ENCODE data around the gene RPL38.
"Not testable (repeated sequence)": the region's sequence is repeated elsewhere in the genome, so short reads cannot be mapped to it uniquely, and the experiment has no call there.

RPL38 gene

GRCh38 chr17:74170924-74171323, 32.6 kb upstream of the RPL38 start:
- Histone ChIP-seq H3K4me1 (ENCODE audit: insufficient read depth, low read length) (no peaks in the 10 kb centered on the region), H3K36me3 (ENCODE audit: insufficient read depth, low read length) (no peaks in the 10 kb centered on the region), H3K4me3 (ENCODE audit: low read length) (no peak overlapping the region), H2AFZ (ENCODE audit: low read depth, low read length) (no peak overlapping the region), H3K9me3 (ENCODE audit: low read length) (no peaks in the 10 kb centered on the region), H3K27me3 (ENCODE audit: insufficient read depth, low read length) (peaks cover 3% of the 10 kb centered on the region)

- no peaks in the 10 kb centered on the region for H3K4me1 ChIP-seq (ENCODE audit: insufficient read depth, low read length)
- no peaks in the 10 kb centered on the region for H3K9me3 ChIP-seq (ENCODE audit: low read length)
- no peak overlapping the region for H2AFZ ChIP-seq (ENCODE audit: low read depth, low read length)
- H3K27me3 ChIP-seq (ENCODE audit: insufficient read depth, low read length), result peaks cover 4% of the 10 kb centered on the region
- no peak overlapping the region for H3K4me3 ChIP-seq (ENCODE audit: low read length)
- H3K36me3 ChIP-seq (ENCODE audit: insufficient read depth, low read length), result no peaks in the 10 kb centered on the region
Measured at GRCh38 chr17:74172700-74173099, 30.8 kb upstream of the RPL38 start.

GRCh38 chr17:74176546-74177001, 26.9 kb upstream of the RPL38 start:
- Histone ChIP-seq H3K27me3 (ENCODE audit: insufficient read depth, low read length) (peaks cover 30% of the 10 kb centered on the region), H2AFZ (ENCODE audit: low read depth, low read length) (no peak overlapping the region), H3K36me3 (ENCODE audit: insufficient read depth, low read length) (no peaks in the 10 kb centered on the region), H3K9me3 (ENCODE audit: low read length) (peaks cover 2% of the 10 kb centered on the region), H3K4me3 (ENCODE audit: low read length) (no peak overlapping the region), H3K4me1 (ENCODE audit: insufficient read depth, low read length) (peaks cover 5% of the 10 kb centered on the region)

GRCh38 chr17:74177018-74177450, 26.4 kb upstream of the RPL38 start:
- no peak overlapping the region for H2AFZ ChIP-seq (ENCODE audit: low read depth, low read length)
- H3K27me3 ChIP-seq (ENCODE audit: insufficient read depth, low read length), result peaks cover 30% of the 10 kb centered on the region
- peaks cover 5% of the 10 kb centered on the region for H3K4me1 ChIP-seq (ENCODE audit: insufficient read depth, low read length)
- H3K36me3 ChIP-seq (ENCODE audit: insufficient read depth, low read length), result no peaks in the 10 kb centered on the region
- H3K9me3 ChIP-seq (ENCODE audit: low read length), result peaks cover 2% of the 10 kb centered on the region
- no peak overlapping the region for H3K4me3 ChIP-seq (ENCODE audit: low read length)

GRCh38 chr17:74179576-74179975, 23.9 kb upstream of the RPL38 start:
- Histone ChIP-seq H3K4me1 (ENCODE audit: insufficient read depth, low read length) (peaks cover 5% of the 10 kb centered on the region), H2AFZ (ENCODE audit: low read depth, low read length) (no peak overlapping the region), H3K4me3 (ENCODE audit: low read length) (no peak overlapping the region), H3K9me3 (ENCODE audit: low read length) (peaks cover 2% of the 10 kb centered on the region), H3K36me3 (ENCODE audit: insufficient read depth, low read length) (no peaks in the 10 kb centered on the region), H3K27me3 (ENCODE audit: insufficient read depth, low read length) (peaks cover 28% of the 10 kb centered on the region)

- Histone ChIP-seq H2AFZ (ENCODE audit: low read depth, low read length) (peak overlapping the region; percentile 38), H3K36me3 (ENCODE audit: insufficient read depth, low read length) (no peaks in the 10 kb centered on the region), H3K4me3 (ENCODE audit: low read length) (no peak overlapping the region), H3K27me3 (ENCODE audit: insufficient read depth, low read length) (peaks cover 28% of the 10 kb centered on the region), H3K4me1 (ENCODE audit: insufficient read depth, low read length) (peaks cover 5% of the 10 kb centered on the region), H3K9me3 (ENCODE audit: low read length) (peaks cover 2% of the 10 kb centered on the region)
Measured at GRCh38 chr17:74180336-74180735, 23.1 kb upstream of the RPL38 start.

- H3K4me3 ChIP-seq (ENCODE audit: low read length), result no peak overlapping the region
- H3K36me3 ChIP-seq (ENCODE audit: insufficient read depth, low read length), result no peaks in the 10 kb centered on the region
- peaks cover 2% of the 10 kb centered on the region for H3K9me3 ChIP-seq (ENCODE audit: low read length)
- H3K4me1 ChIP-seq (ENCODE audit: insufficient read depth, low read length), result peaks cover 5% of the 10 kb centered on the region
- peaks cover 28% of the 10 kb centered on the region for H3K27me3 ChIP-seq (ENCODE audit: insufficient read depth, low read length)
- no peak overlapping the region for H2AFZ ChIP-seq (ENCODE audit: low read depth, low read length)
Measured at GRCh38 chr17:74181341-74181740, 22.1 kb upstream of the RPL38 start.

GRCh38 chr17:74182041-74182723, 21.3 kb upstream of the RPL38 start:
- no peaks in the 10 kb centered on the region for H3K36me3 ChIP-seq (ENCODE audit: insufficient read depth, low read length)
- peaks cover 6% of the 10 kb centered on the region for H3K4me1 ChIP-seq (ENCODE audit: insufficient read depth, low read length)
- peaks cover 30% of the 10 kb centered on the region for H3K27me3 ChIP-seq (ENCODE audit: insufficient read depth, low read length)
- H3K4me3 ChIP-seq (ENCODE audit: low read length), result no peak overlapping the region
- H3K9me3 ChIP-seq (ENCODE audit: low read length), result peaks cover 2% of the 10 kb centered on the region
- H2AFZ ChIP-seq (ENCODE audit: low read depth, low read length), result no peak overlapping the region

- Histone ChIP-seq H3K36me3 (ENCODE audit: insufficient read depth, low read length) (no peaks in the 10 kb centered on the region), H3K4me3 (ENCODE audit: low read length) (no peak overlapping the region), H3K9me3 (ENCODE audit: low read length) (peaks cover 2% of the 10 kb centered on the region), H2AFZ (ENCODE audit: low read depth, low read length) (no peak overlapping the region), H3K4me1 (ENCODE audit: insufficient read depth, low read length) (peaks cover 16% of the 10 kb centered on the region), H3K27me3 (ENCODE audit: insufficient read depth, low read length) (peaks cover 26% of the 10 kb centered on the region)
Measured at GRCh38 chr17:74183411-74183810, 20.1 kb upstream of the RPL38 start.

- H3K27me3 ChIP-seq (ENCODE audit: insufficient read depth, low read length), result peaks cover 12% of the 10 kb centered on the region
- H3K9me3 ChIP-seq (ENCODE audit: low read length), result no peaks in the 10 kb centered on the region
- no peak overlapping the region for H3K4me3 ChIP-seq (ENCODE audit: low read length)
- H3K4me1 ChIP-seq (ENCODE audit: insufficient read depth, low read length), result peaks cover 12% of the 10 kb centered on the region
- no peaks in the 10 kb centered on the region for H3K36me3 ChIP-seq (ENCODE audit: insufficient read depth, low read length)
- H2AFZ ChIP-seq (ENCODE audit: low read depth, low read length), result no peak overlapping the region
Measured at GRCh38 chr17:74185571-74186185, 17.8 kb upstream of the RPL38 start.

- Histone ChIP-seq H3K36me3 (ENCODE audit: insufficient read depth, low read length) (no peaks in the 10 kb centered on the region), H2AFZ (ENCODE audit: low read depth, low read length) (no peak overlapping the region), H3K9me3 (ENCODE audit: low read length) (no peaks in the 10 kb centered on the region), H3K4me1 (ENCODE audit: insufficient read depth, low read length) (peaks cover 12% of the 10 kb centered on the region), H3K27me3 (ENCODE audit: insufficient read depth, low read length) (peaks cover 4% of the 10 kb centered on the region), H3K4me3 (ENCODE audit: low read length) (no peak overlapping the region)
Measured at GRCh38 chr17:74186498-74186897, 17.0 kb upstream of the RPL38 start.

GRCh38 chr17:74187761-74188160, 15.7 kb upstream of the RPL38 start:
- Histone ChIP-seq H2AFZ (ENCODE audit: low read depth, low read length) (no peak overlapping the region), H3K27me3 (ENCODE audit: insufficient read depth, low read length) (peaks cover 3% of the 10 kb centered on the region), H3K4me3 (ENCODE audit: low read length) (no peak overlapping the region), H3K9me3 (ENCODE audit: low read length) (no peaks in the 10 kb centered on the region), H3K4me1 (ENCODE audit: insufficient read depth, low read length) (peaks cover 12% of the 10 kb centered on the region), H3K36me3 (ENCODE audit: insufficient read depth, low read length) (no peaks in the 10 kb centered on the region)

GRCh38 chr17:74188687-74189086, 14.8 kb upstream of the RPL38 start:
- not testable (repeated sequence) for H3K9me3 ChIP-seq (ENCODE audit: low read length); H3K4me3 ChIP-seq (ENCODE audit: low read length)

More at GRCh38 chr17:74188687-74189086, 14.8 kb upstream of the RPL38 start:
- H2AFZ ChIP-seq (ENCODE audit: low read depth, low read length); H3K27me3 ChIP-seq (ENCODE audit: insufficient read depth, low read length); H3K36me3 ChIP-seq (ENCODE audit: insufficient read depth, low read length): not testable (repeated sequence)
- peaks cover 15% of the 10 kb centered on the region for H3K4me1 ChIP-seq (ENCODE audit: insufficient read depth, low read length)

Data from neuron (in vitro differentiated cells).